GM19372 (cell line): ENCODE measurements around the gene SIRT1.
"Not testable (repeated sequence)": the region's sequence is repeated elsewhere in the genome, so short reads cannot be mapped to it uniquely, and the experiment has no call there.

Experiments used
- ATAC-seq: cut with Tn5 transposase; IDR thresholded peaks from one replicate; pipeline ENCODE4 v1.9.1; 2021; ENCODE audit warnings: mild to moderate bottlenecking, low read depth, moderate library complexity; ENCODE audit not compliant: unreplicated experiment

Gene SIRT1

DNA sequence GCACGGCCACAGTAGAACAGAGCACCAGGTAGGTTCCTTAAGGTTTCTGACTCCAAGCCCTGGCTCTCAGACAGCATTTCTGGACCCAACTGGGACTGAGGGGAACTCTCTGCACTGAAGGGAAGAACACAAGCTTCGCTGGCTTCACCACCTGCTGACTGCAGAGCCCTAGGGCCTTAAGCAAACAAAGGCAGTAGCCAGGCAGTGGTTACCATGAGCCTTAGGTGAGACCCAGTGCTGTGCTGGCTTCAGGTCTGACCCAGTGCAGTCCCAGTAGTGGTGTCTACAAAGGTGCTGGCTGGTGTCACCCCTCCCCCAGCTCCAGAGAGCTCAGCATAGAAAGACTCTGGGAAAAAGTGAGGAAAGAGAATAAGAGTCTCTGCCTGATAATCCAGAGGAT is 59.5 kb downstream of the SIRT1 start:
- no peak for ATAC-seq

DNA sequence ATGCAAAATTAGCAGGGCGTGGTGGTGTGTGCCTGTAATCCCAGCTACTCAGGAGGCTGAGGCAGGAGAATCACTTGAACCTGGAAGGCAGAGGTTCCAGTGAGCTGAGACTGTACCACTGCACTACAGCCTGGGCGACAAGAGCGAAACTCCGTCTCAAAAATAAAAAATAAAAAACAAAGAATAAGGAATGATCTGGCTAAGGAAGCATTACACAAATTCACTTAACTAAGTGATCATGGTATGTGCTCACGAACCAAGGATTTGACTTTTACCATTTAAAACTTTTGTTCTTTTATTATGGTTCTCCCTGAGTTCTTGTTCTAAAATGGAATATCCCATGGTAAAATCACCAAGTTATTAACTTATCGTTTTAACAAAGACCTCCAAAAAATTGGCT is 71.2 kb downstream of the SIRT1 start:
- no peak for ATAC-seq

DNA sequence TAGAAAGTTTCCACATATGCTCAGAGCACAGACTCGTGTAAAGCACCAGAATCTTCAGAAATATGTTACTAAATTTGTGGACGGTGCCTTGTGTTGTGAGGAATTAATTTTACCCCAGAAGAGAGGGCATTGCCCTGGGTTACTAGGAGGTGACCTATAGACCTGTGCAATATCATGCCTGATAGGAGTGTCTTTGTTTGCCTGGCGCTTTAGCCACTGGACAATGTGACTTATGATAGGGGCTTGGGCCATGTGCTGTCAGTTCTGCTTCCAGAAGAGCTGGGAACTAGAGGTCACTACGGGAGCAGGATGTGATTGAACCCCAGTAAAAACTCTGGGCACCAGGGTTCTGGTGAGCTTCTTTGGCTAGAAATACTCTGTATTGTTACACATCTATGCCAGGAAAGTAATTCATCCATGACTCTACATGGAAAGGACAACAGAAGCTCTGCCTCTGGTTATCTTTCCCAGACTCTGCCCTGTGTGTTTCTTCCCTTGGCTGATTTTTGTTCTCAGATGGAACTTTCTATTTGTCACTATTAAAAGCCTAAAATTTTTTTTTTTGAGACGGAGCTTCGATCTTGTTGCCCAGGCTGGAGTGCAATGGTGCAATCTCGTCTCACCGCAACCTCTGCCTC is 75.5 kb downstream of the SIRT1 start:
- ATAC-seq, result no peak

DNA sequence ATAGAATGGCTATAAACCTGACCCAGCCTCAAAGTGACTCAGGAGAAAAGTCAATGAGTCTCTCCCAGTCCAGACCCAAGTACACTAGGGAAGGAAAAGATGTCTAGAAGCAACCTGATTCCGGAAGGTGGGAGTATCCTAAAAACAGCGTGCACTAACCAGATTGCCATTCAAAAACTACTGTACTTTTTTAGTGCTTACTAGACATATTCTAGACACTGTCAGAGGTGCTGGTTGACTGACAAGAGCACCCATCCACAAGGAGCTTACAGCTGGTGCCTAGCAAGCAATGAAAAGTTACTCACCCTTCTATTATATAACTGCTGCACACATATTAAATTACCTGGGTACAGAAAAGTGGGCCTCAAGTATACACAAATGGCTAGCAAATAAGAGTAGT is 81.0 kb downstream of the SIRT1 start:
- ATAC-seq, result no peak

DNA sequence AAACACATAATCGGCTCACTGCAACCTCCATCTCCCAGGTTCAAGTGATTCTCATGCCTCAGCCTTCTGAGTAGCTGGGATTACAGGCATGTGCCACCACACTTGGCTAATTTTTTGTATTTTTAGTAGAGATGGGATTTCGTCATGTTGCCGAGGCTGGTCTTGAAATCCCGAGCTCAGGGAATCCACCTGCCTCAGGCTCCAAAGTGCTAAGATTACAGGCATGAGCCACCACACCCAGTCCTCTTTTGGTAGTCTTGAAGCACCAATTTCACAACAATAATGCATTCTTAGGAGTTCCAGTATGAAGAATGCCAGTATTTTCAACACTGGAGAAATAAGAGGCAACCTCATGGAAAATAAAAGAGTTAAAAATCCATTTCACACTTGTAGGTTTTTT is 81.6 kb downstream of the SIRT1 start:
- not testable (repeated sequence) for ATAC-seq
